IMR-90 (cell line): Measurements from ENCODE around the gene GFPT1.

ENCODE experiments used
- CEBPB ChIP-seq: IDR thresholded peaks from 2 replicates; pipeline ENCODE4 v1.6.1; 2012; ENCODE audit warnings: low read depth, low read length, improper control_type of control experiment
- CHD1 ChIP-seq: IDR thresholded peaks from 2 replicates; pipeline ENCODE4 v1.6.1; 2012; ENCODE audit warnings: low read depth, low read length, improper control_type of control experiment
- FOS ChIP-seq: fragments of 150-350 bp; IDR thresholded peaks from 2 replicates; pipeline ENCODE4 v1.6.1; 2016; ENCODE audit warnings: low read depth, low read length
- MAFK ChIP-seq: IDR thresholded peaks from 2 replicates; pipeline ENCODE4 v1.6.1; 2012; ENCODE audit warnings: low read depth, low read length, improper control_type of control experiment
- MAZ ChIP-seq: IDR thresholded peaks from 2 replicates; pipeline ENCODE4 v1.6.1; 2012; ENCODE audit warnings: low read depth, mild to moderate bottlenecking, low read length, improper control_type of control experiment, moderate library complexity, borderline replicate concordance
- POLR2A ChIP-seq: IDR thresholded peaks from 2 replicates; pipeline ENCODE4 v1.6.1; 2012; ENCODE audit warnings: mild to moderate bottlenecking, low read depth, low read length
- RAD21 ChIP-seq: IDR thresholded peaks from 2 replicates; pipeline ENCODE4 v1.6.1; 2012; ENCODE audit warnings: low read length, improper control_type of control experiment
- TF ChIP-seq, protein P1 (sequence below): conservative IDR thresholded peaks from 2 replicates; pipeline ENCODE4 v1.5.1; 2012; ENCODE audit warnings: mild to moderate bottlenecking, low read depth, low read length, improper control_type of control experiment

DNA sequence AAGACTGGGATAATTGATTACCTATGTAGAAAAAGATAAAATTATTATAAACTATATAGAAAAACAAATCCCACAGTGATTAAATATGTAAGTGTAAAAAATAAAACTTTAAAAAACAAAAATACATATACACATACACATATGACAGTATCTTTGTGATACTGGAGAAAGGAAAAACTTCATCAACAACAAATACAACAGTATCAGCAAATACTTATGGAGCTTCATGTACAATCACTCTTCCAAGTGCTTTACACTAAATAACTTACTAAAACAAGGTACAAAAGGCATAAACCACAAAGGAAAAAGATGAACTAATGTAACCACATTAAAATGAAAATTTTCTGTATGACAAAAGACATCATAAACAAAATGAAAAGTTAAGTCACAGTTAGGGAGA is 24.1 kb upstream of the GFPT1 start:
- TF ChIP-seq CHD1 (no peak), CEBPB (no peak), RAD21 (no peak), FOS (no peak), MAFK (no peak), POLR2A (no peak), MAZ (no peak)
- TF ChIP-seq, protein P1, sequence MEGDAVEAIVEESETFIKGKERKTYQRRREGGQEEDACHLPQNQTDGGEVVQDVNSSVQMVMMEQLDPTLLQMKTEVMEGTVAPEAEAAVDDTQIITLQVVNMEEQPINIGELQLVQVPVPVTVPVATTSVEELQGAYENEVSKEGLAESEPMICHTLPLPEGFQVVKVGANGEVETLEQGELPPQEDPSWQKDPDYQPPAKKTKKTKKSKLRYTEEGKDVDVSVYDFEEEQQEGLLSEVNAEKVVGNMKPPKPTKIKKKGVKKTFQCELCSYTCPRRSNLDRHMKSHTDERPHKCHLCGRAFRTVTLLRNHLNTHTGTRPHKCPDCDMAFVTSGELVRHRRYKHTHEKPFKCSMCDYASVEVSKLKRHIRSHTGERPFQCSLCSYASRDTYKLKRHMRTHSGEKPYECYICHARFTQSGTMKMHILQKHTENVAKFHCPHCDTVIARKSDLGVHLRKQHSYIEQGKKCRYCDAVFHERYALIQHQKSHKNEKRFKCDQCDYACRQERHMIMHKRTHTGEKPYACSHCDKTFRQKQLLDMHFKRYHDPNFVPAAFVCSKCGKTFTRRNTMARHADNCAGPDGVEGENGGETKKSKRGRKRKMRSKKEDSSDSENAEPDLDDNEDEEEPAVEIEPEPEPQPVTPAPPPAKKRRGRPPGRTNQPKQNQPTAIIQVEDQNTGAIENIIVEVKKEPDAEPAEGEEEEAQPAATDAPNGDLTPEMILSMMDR: no peak
